ENCODE data around the gene PREB. TPM values are rescaled to one million over a fixed set of nuclear protein-coding genes. Genes with fewer than 3 reads are reported as not detected.

PREB gene
- total and polyA plus RNA-seq, 2 of the 13 experiments (the other 11 are each of a cell fraction or from before 2014, with no cell fraction given), result 112 to 192 TPM

- TF ChIP-seq ZNF569 (CRISPR knock-in tag; IDR thresholded peaks at IDR 0.05; ENCODE audit: borderline replicate concordance), result peak; percentile 67; the same call in 1 of the 2 replicates
- TF ChIP-seq ZMYM4 (CRISPR knock-in tag; IDR thresholded peaks at IDR 0.05), result no peak; the same call in 1 of the 2 replicates
- TF ChIP-seq ZSCAN31 (CRISPR knock-in tag; IDR thresholded peaks at IDR 0.05; ENCODE audit: low read depth), result no peak
- TF ChIP-seq ZFP62 (CRISPR knock-in tag; IDR thresholded peaks at IDR 0.05), result no peak
- TF ChIP-seq ZNF660 (CRISPR knock-in tag; IDR thresholded peaks at IDR 0.05; ENCODE audit: borderline replicate concordance, low read depth), result no peak
- no peak; the same call in 1 of the 2 replicates for TF ChIP-seq PHF20 (CRISPR knock-in tag; IDR thresholded peaks at IDR 0.05)
- TF ChIP-seq ZNF792 (CRISPR knock-in tag; IDR thresholded peaks at IDR 0.05), result no peak
- no peak for TF ChIP-seq RBM22 (optimal IDR thresholded peaks at IDR 0.05; ENCODE audit: low read length)
- TF ChIP-seq RNF2 (conservative IDR thresholded peaks at IDR 0.05; ENCODE audit: low read depth), result 0 out of 2 replicates have a peak, but pooled peaks have one; percentile 27
- TF ChIP-seq ZNF260 (CRISPR knock-in tag; IDR thresholded peaks at IDR 0.05; ENCODE audit: borderline replicate concordance, low read depth), result no peak
- TF ChIP-seq SRSF4 (IDR thresholded peaks at IDR 0.05; ENCODE audit: low read depth, low read length, poor library complexity, severe bottlenecking), result no peak
- no peak for TF ChIP-seq TOE1 (CRISPR knock-in tag; IDR thresholded peaks at IDR 0.05)
- TF ChIP-seq ZNF3 (CRISPR knock-in tag; IDR thresholded peaks at IDR 0.05), result no peak
- no peak for TF ChIP-seq THRA (CRISPR knock-in tag; IDR thresholded peaks at IDR 0.05; ENCODE audit: borderline replicate concordance)
- TF ChIP-seq ZNF503 (CRISPR knock-in tag; IDR thresholded peaks at IDR 0.05), result peak; percentile 58; the same call in 1 of the 2 replicates
- TF ChIP-seq ZMAT3 (CRISPR knock-in tag; conservative IDR thresholded peaks at IDR 0.05), result peak; percentile 90
- no peak; the same call in 1 of the 2 replicates for TF ChIP-seq MIER3 (CRISPR knock-in tag; IDR thresholded peaks at IDR 0.05; ENCODE audit: borderline replicate concordance)
- TF ChIP-seq HOXA3 (CRISPR knock-in tag; IDR thresholded peaks at IDR 0.05), result peak; percentile 97
- TF ChIP-seq CTCF (CRISPR knock-in tag; IDR thresholded peaks at IDR 0.05), result peak; percentile 34
- TF ChIP-seq GRHL1 (CRISPR knock-in tag; conservative IDR thresholded peaks at IDR 0.05), result no peak
- peak; percentile 53 for TF ChIP-seq ZNF563 (CRISPR knock-in tag; IDR thresholded peaks at IDR 0.05)
- peak; percentile 83 for TF ChIP-seq ASH2L (IDR thresholded peaks at IDR 0.05; ENCODE audit: insufficient read length, low read depth, low read length)
Observed at GRCh38 chr2:27133905-27134780, at the start of gene PREB (continued).

Measured in HepG2 (cell line).